OCI-LY1 (cell line): ENCODE data around the gene AMOT.

Experiments used
- EZH2 ChIP-seq: fragments of 200-600 bp; sonication (generic), shearing (Covaris generic); IDR thresholded peaks from 2 replicates; pipeline ENCODE4 v1.8.0; 2017; ENCODE audit warnings: borderline replicate concordance, mixed run types, mild to moderate bottlenecking, antibody characterized with exemption, low read length, moderate library complexity, mixed read lengths
- TF ChIP-seq, protein P1 (sequence below): fragments of 200-600 bp; sonication (generic), shearing (Covaris generic); IDR thresholded peaks from 2 replicates; pipeline ENCODE4 v1.5.1; 2017; ENCODE audit warnings: mild to moderate bottlenecking, antibody characterized with exemption, low read length, moderate library complexity, mixed read lengths

- TF ChIP-seq, protein P1, sequence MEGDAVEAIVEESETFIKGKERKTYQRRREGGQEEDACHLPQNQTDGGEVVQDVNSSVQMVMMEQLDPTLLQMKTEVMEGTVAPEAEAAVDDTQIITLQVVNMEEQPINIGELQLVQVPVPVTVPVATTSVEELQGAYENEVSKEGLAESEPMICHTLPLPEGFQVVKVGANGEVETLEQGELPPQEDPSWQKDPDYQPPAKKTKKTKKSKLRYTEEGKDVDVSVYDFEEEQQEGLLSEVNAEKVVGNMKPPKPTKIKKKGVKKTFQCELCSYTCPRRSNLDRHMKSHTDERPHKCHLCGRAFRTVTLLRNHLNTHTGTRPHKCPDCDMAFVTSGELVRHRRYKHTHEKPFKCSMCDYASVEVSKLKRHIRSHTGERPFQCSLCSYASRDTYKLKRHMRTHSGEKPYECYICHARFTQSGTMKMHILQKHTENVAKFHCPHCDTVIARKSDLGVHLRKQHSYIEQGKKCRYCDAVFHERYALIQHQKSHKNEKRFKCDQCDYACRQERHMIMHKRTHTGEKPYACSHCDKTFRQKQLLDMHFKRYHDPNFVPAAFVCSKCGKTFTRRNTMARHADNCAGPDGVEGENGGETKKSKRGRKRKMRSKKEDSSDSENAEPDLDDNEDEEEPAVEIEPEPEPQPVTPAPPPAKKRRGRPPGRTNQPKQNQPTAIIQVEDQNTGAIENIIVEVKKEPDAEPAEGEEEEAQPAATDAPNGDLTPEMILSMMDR = no peak
- TF ChIP-seq EZH2 = no peak
Measured at GRCh38 chrX:112852851-112853250, 12.2 kb upstream of the AMOT start.
